ENCODE data around the gene DEF6. TPM values are rescaled to one million over a fixed set of nuclear protein-coding genes. Genes with fewer than 3 reads are reported as not detected.

Gene DEF6
- total RNA-seq, 6 donors from 2014 or later = 10.0 to 39.8 (median 23.4) TPM

GRCh38 chr6:35318196-35319171, 20.9 kb downstream of the DEF6 start:
- Histone ChIP-seq H3K27ac (peak overlapping the region in 1 of 4 donors; percentile 45), H3K9me3 (no peaks in the 10 kb centered on the region), H3K27me3 (no peaks in the 10 kb centered on the region), H3K36me3 (peaks cover 0 to 18% (median 10%) of the 10 kb centered on the region in 4 donors), H3K4me1 (peaks cover 6 to 18% (median 14%) of the 10 kb centered on the region in 4 donors), H3K4me3 (peak overlapping the region; percentile 48 to 63 (median 56))
- TF ChIP-seq EP300 (IDR thresholded peaks at IDR 0.05) (no peak), CTCF (IDR thresholded peaks at IDR 0.05) (peak in 1 of 6 experiments; percentile 14), POLR2AphosphoS5 (IDR thresholded peaks at IDR 0.05) (no peak), POLR2A (IDR thresholded peaks at IDR 0.05) (peak in 1 of 4 donors; percentile 22)
- DNase-seq (peak; percentile 79 to 96), ATAC-seq (ENCODE audit: low FRiP score in 2 of 2) (peak; percentile 94 to 98)
- 45 to 65% methylated on average over 49 to 53 of the region's 55 CpGs for WGBS, 2 donors

GRCh38 chr6:35319346-35320030, 21.9 kb downstream of the DEF6 start:
- DNase-seq = no peak
- Histone ChIP-seq H3K36me3 (peaks cover 0 to 18% (median 10%) of the 10 kb centered on the region in 4 donors), H3K27me3 (no peaks in the 10 kb centered on the region), H3K9me3 (no peaks in the 10 kb centered on the region), H3K4me3 (no peak overlapping the region), H3K27ac (no peak overlapping the region), H3K4me1 (peaks cover 6 to 18% (median 14%) of the 10 kb centered on the region in 4 donors)
- whole genome bisulfite sequencing, 2 donors = 92 to 94% methylated on average over 18 to 19 of the region's 20 CpGs
- no peak for ATAC-seq (ENCODE audit: low FRiP score in 2 of 2)
- no peak for TF ChIP-seq CTCF (IDR thresholded peaks at IDR 0.05)
- no peak for TF ChIP-seq POLR2A (IDR thresholded peaks at IDR 0.05)
- TF ChIP-seq EP300 (IDR thresholded peaks at IDR 0.05) = no peak
- TF ChIP-seq POLR2AphosphoS5 (IDR thresholded peaks at IDR 0.05) = no peak

GRCh38 chr6:35320031-35320410, 22.4 kb downstream of the DEF6 start:
- 97 to 98% methylated on average over 2 of the region's 2 CpGs for WGBS, 2 donors
- DNase-seq (no peak), ATAC-seq (ENCODE audit: low FRiP score in 2 of 2) (no peak)
- no peaks in the 10 kb centered on the region for H3K27me3 ChIP-seq
- no peaks in the 10 kb centered on the region for H3K9me3 ChIP-seq
- no peak overlapping the region for H3K4me3 ChIP-seq
- H3K27ac ChIP-seq = no peak overlapping the region
- peaks cover 0 to 18% (median 10%) of the 10 kb centered on the region in 4 donors for H3K36me3 ChIP-seq
- TF ChIP-seq POLR2AphosphoS5 (IDR thresholded peaks at IDR 0.05) (no peak), CTCF (IDR thresholded peaks at IDR 0.05) (no peak), POLR2A (IDR thresholded peaks at IDR 0.05) (no peak), EP300 (IDR thresholded peaks at IDR 0.05) (no peak)
- peaks cover 6 to 18% (median 14%) of the 10 kb centered on the region in 4 donors for H3K4me1 ChIP-seq

GRCh38 chr6:35321091-35321490, 23.5 kb downstream of the DEF6 start:
- peaks cover 6 to 18% (median 14%) of the 10 kb centered on the region in 4 donors for H3K4me1 ChIP-seq
- H3K27me3 ChIP-seq = no peaks in the 10 kb centered on the region
- WGBS, 2 donors = 92 to 93% methylated on average over 7 to 8 of the region's 8 CpGs
- H3K9me3 ChIP-seq = no peaks in the 10 kb centered on the region
- no peak overlapping the region for H3K27ac ChIP-seq
- H3K36me3 ChIP-seq = peaks cover 0 to 18% (median 10%) of the 10 kb centered on the region in 4 donors
- ATAC-seq (ENCODE audit: low FRiP score in 2 of 2) = no peak
- TF ChIP-seq POLR2AphosphoS5 (IDR thresholded peaks at IDR 0.05) = no peak
- TF ChIP-seq CTCF (IDR thresholded peaks at IDR 0.05) = no peak
- no peak for TF ChIP-seq EP300 (IDR thresholded peaks at IDR 0.05)
- no peak for TF ChIP-seq POLR2A (IDR thresholded peaks at IDR 0.05)
- H3K4me3 ChIP-seq = no peak overlapping the region
- DNase-seq = no peak
